Lung (tissue), 12 donors: ENCODE measurements around the gene PTPN5. TPM values are rescaled to one million over a fixed set of nuclear protein-coding genes. Genes with fewer than 3 reads are reported as not detected.

Experiments used
- ATAC-seq: fragments of 200-7000 bp; cut with Tn5 transposase; one replicate; pipeline ENCODE4 v1.9.1; 2020; ENCODE audit warnings: moderate number of reproducible peaks; ENCODE audit not compliant: insufficient read depth, low FRiP score
- DNase-seq, 3 donors: peaks; one replicate each; pipeline ENCODE4 v3.0.0-alpha.2; 2013 to 2017
- H3K27ac ChIP-seq, 2 donors: one replicate each; pipeline ENCODE4 v1.5.1; 2013; ENCODE audit warnings: mild to moderate bottlenecking in 2 of 2, moderate library complexity in 2 of 2, control low read depth in 1 of 2, inconsistent platforms in 1 of 2, low read depth in 1 of 2, low read length in 1 of 2
- H3K27me3 ChIP-seq, 3 donors: one replicate each; pipeline ENCODE4 v1.5.1; 2013; ENCODE audit warnings: low read length in 2 of 3; ENCODE audit not compliant: control insufficient read depth in 3 of 3, insufficient read depth in 3 of 3
- H3K36me3 ChIP-seq, 4 donors: one replicate each; pipeline ENCODE4 v1.5.1; 2013; ENCODE audit warnings: low read length in 4 of 4, mild to moderate bottlenecking in 1 of 4, moderate library complexity in 1 of 4; ENCODE audit not compliant: control insufficient read depth in 4 of 4, insufficient read depth in 4 of 4
- H3K4me1 ChIP-seq, 5 donors: one replicate each; pipeline ENCODE4 v1.5.1; 2013; ENCODE audit warnings: low read length in 5 of 5, mild to moderate bottlenecking in 2 of 5, moderate library complexity in 1 of 5; ENCODE audit not compliant: control insufficient read depth in 5 of 5, insufficient read depth in 5 of 5
- H3K4me3 ChIP-seq: one replicate; pipeline ENCODE4 v1.5.1; 2013; ENCODE audit warnings: mild to moderate bottlenecking, control low read depth, moderate library complexity
- H3K9ac ChIP-seq, 2 donors: one replicate each; pipeline ENCODE4 v1.5.1; 2013; ENCODE audit warnings: low read length in 2 of 2, control low read depth in 1 of 2; ENCODE audit not compliant: insufficient read depth in 1 of 2
- H3K9me3 ChIP-seq, 4 donors: one replicate each; pipeline ENCODE4 v1.5.1; 2013; ENCODE audit warnings: low read length in 3 of 4, mild to moderate bottlenecking in 1 of 4, moderate library complexity in 1 of 4; ENCODE audit not compliant: control insufficient read depth in 4 of 4, insufficient read depth in 3 of 4
- CTCF ChIP-seq: IDR thresholded peaks from 2 replicates; pipeline ENCODE4 v1.5.1; 2012; ENCODE audit warnings: mild to moderate bottlenecking; ENCODE audit errors: control extremely low read depth, extremely low read depth
- WGBS, 2 donors: extraction: QIAGEN DNeasy Blood & Tissue Kit; methylation state at CpG; one replicate each; pipeline ENCODE4 v1.1.7; 2013; 5-methylcytosine and 5-hydroxymethylcytosine counted together
- polyA plus RNA-seq, 2 donors: library from polyadenylated mRNA; stranded (reverse); fragments of 200-250 nt; gene quantifications; one replicate each; pipeline ENCODE4 v1.2.1, GENCODE V29; 2013
- total RNA-seq, 2 donors: library from RNA; depleted of rRNA in 1 of 2; stranded (reverse); fragments of >200 nt in 1 of 2; gene quantifications; one replicate each; pipeline ENCODE4 v1.2.1, GENCODE V29; 2014 to 2021
- donor health status: control.
- donor health status: control.
- donor health status: Bipolar disorder and iron deficiency.
- donor health status: healthy.
- donor health status: DM: yes; HTN: yes; CAD: no.

PTPN5 gene
- total and polyA plus RNA-seq, 4 donors, result 0.02 to 0.15 TPM; not detected in 2

- Histone ChIP-seq H3K27ac (no peak overlapping the region), H3K4me1 (peaks cover 0 to 5% (median 0%) of the 10 kb centered on the region in 5 donors), H3K9ac (no peak overlapping the region), H3K4me3 (no peak overlapping the region), H3K9me3 (no peaks in the 10 kb centered on the region), H3K27me3 (no peaks in the 10 kb centered on the region), H3K36me3 (no peaks in the 10 kb centered on the region)
- 83 to 85% methylated on average over 7 of the region's 7 CpGs for WGBS, 2 donors
- TF ChIP-seq CTCF, result no peak
- DNase-seq (no peak), ATAC-seq (no peak)
Measured at GRCh38 chr11:18715476-18715875, 76.1 kb downstream of the PTPN5 start.

DNA sequence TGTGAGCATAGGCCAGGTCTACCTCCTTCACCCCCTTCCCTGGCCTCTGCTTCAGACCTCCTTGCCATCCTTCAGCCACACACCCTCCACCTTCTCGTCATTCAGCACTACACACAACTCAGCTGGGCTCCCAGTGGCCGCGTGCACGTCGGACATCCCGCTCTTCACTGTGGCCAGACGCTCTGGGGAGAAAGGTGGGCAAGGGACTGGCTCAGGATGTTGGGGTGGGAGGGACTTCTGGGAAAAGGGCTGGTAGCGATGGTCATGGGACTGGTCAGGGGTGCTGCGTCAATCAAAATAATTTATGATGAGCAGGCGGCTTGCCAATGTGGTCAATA is 77.2 kb downstream of the PTPN5 start:
- no peak overlapping the region for H3K9ac ChIP-seq
- 86 to 92% methylated on average over 10 of the region's 10 CpGs for WGBS, 2 donors
- TF ChIP-seq CTCF, result no peak
- no peaks in the 10 kb centered on the region for H3K36me3 ChIP-seq
- DNase-seq (no peak), ATAC-seq (no peak)
- no peak overlapping the region for H3K27ac ChIP-seq
- no peaks in the 10 kb centered on the region for H3K4me1 ChIP-seq
- no peaks in the 10 kb centered on the region for H3K9me3 ChIP-seq
- H3K27me3 ChIP-seq, result no peaks in the 10 kb centered on the region
- H3K4me3 ChIP-seq, result no peak overlapping the region

DNA sequence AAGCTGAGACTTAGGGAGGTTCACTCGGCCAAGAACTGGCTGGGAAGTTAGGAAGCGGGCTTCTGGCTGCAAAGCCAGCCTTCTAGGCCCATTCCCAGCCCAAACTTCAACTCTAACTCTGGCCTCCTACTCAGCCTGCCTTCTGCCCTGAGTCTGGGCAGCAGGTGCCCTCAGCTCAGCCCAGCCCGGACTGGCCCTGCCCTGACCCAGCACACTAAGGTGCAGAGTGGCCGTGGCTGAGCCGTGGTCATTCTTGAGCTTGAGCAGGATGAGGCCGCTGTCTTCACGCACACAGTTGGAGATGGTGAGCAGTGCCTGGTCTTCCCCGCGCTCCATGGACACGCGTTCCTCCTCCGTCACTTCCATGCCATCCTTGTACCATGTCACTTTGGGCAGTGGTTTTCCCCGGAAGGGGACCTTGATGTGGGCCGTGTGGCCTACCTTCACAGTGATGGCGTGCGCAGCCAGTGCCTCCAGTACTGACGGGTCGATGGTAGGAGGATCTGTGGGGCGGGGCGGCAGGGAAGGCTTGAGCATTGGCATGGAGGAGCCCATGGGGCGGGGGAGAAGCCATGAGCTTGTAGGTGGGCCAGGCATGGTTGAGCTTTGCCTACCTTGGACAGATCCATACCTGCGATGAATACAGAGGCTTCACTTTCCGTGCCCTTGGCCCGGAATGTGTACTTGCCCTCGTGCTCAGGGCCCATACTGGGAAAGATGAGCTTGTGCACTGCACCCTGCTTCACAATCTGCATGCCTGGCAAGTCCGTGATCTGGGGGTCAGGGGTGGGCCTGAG is 77.8 kb downstream of the PTPN5 start:
- no peak for DNase-seq
- no peaks in the 10 kb centered on the region for H3K9me3 ChIP-seq
- H3K27ac ChIP-seq, result no peak overlapping the region
- no peak for TF ChIP-seq CTCF
- no peaks in the 10 kb centered on the region for H3K4me1 ChIP-seq
- whole genome bisulfite sequencing, 2 donors, result 94% methylated on average over 26 of the region's 26 CpGs
- H3K4me3 ChIP-seq, result no peak overlapping the region
- ATAC-seq, result no peak
- H3K27me3 ChIP-seq, result no peaks in the 10 kb centered on the region
- H3K9ac ChIP-seq, result no peak overlapping the region
- no peaks in the 10 kb centered on the region for H3K36me3 ChIP-seq

DNA sequence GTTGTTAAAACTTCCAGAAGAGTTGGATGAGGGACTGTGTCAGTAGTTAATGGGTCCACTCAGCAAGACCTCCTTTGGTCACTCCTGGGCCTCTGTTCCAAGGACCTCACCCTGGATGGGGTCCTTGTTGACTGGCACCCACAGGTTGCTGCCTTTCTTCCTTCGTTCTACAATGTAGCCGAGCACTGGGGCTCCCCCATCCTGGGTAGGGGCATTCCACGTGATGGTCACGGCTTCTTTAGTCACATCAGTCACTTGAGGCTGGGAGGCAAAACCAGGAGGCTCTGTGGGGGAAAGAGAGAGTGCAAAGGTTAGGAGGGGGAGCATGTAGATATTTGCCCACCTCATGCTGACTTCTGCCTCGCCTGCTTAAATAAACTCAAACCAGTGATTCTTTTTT is 81.1 kb downstream of the PTPN5 start:
- DNase-seq, result no peak
- no peak for TF ChIP-seq CTCF
- Histone ChIP-seq H3K4me1 (peaks cover 1 to 16% (median 7%) of the 10 kb centered on the region in 5 donors), H3K9ac (no peak overlapping the region), H3K27me3 (no peaks in the 10 kb centered on the region), H3K4me3 (no peak overlapping the region), H3K9me3 (no peaks in the 10 kb centered on the region), H3K36me3 (no peaks in the 10 kb centered on the region), H3K27ac (no peak overlapping the region)
- 80 to 87% methylated on average over 5 of the region's 5 CpGs for WGBS, 2 donors
- ATAC-seq, result no peak
